DND-41 (cell line): ENCODE results near the gene MATN1.

Experiments used
- CTCF ChIP-seq: IDR thresholded peaks from 2 replicates; pipeline ENCODE4 v1.5.1; 2012; ENCODE audit warnings: borderline replicate concordance, low read length, moderate library complexity, mild to moderate bottlenecking; ENCODE audit not compliant: poor library complexity, severe bottlenecking; ENCODE audit errors: extremely low read depth
- EZH2 ChIP-seq: IDR thresholded peaks from 3 replicates; pipeline ENCODE4 v1.6.1; 2012; ENCODE audit warnings: borderline replicate concordance, low read depth, mild to moderate bottlenecking, moderate library complexity, low read length, inconsistent platforms; ENCODE audit not compliant: severe bottlenecking

GRCh38 chr1:30714025-30714424 lies 9.4 kb downstream of the MATN1 start:
- no peak for TF ChIP-seq CTCF
- TF ChIP-seq EZH2: no peak
